Measurements from ENCODE around the gene C2CD4B.

Gene C2CD4B

GRCh38 chr15:62165104-62165792, at the start of gene C2CD4B:
Gene C2CD4B, minus strand, starts transcription at chr15:62165285. Its CDS starts 301 bp downstream, at chr15:62164984.
- no peak for TF ChIP-seq CTCF (IDR thresholded peaks at IDR 0.05; ENCODE audit: low read depth, low read length)

GRCh38 chr15:62212741-62213140, 47.7 kb upstream of the C2CD4B start:
- DNase-seq (ENCODE audit: extremely low read depth, low read depth) = no peak
- TF ChIP-seq CTCF (IDR thresholded peaks at IDR 0.05; ENCODE audit: low read depth, low read length) = no peak

More at GRCh38 chr15:62165104-62165792, at the start of gene C2CD4B:
- no peak for DNase-seq (ENCODE audit: extremely low read depth, low read depth)

GRCh38 chr15:62211348-62211747, 46.3 kb upstream of the C2CD4B start:
- no peak for DNase-seq (ENCODE audit: extremely low read depth, low read depth)
- no peak for TF ChIP-seq CTCF (IDR thresholded peaks at IDR 0.05; ENCODE audit: low read depth, low read length)

GRCh38 chr15:62209821-62210220, 44.7 kb upstream of the C2CD4B start:
- TF ChIP-seq CTCF (IDR thresholded peaks at IDR 0.05; ENCODE audit: low read depth, low read length) = no peak
- no peak for DNase-seq (ENCODE audit: extremely low read depth, low read depth)

- no peak for TF ChIP-seq CTCF (IDR thresholded peaks at IDR 0.05; ENCODE audit: low read depth, low read length)
- no peak for DNase-seq (ENCODE audit: extremely low read depth, low read depth)
Measured at GRCh38 chr15:62209322-62209721, 44.2 kb upstream of the C2CD4B start.

GRCh38 chr15:62208884-62209283, 43.8 kb upstream of the C2CD4B start:
- no peak for TF ChIP-seq CTCF (IDR thresholded peaks at IDR 0.05; ENCODE audit: low read depth, low read length)
- DNase-seq (ENCODE audit: extremely low read depth, low read depth) = no peak

GRCh38 chr15:62208367-62208766, 43.3 kb upstream of the C2CD4B start:
- TF ChIP-seq CTCF (IDR thresholded peaks at IDR 0.05; ENCODE audit: low read depth, low read length) = no peak
- no peak for DNase-seq (ENCODE audit: extremely low read depth, low read depth)
